ENCODE data around the gene C12orf57. TPM values are rescaled to one million over a fixed set of nuclear protein-coding genes. Genes with fewer than 3 reads are reported as not detected.

Gene C12orf57
- total RNA-seq, 1 donor from 2014 or later: 240 TPM

DNA sequence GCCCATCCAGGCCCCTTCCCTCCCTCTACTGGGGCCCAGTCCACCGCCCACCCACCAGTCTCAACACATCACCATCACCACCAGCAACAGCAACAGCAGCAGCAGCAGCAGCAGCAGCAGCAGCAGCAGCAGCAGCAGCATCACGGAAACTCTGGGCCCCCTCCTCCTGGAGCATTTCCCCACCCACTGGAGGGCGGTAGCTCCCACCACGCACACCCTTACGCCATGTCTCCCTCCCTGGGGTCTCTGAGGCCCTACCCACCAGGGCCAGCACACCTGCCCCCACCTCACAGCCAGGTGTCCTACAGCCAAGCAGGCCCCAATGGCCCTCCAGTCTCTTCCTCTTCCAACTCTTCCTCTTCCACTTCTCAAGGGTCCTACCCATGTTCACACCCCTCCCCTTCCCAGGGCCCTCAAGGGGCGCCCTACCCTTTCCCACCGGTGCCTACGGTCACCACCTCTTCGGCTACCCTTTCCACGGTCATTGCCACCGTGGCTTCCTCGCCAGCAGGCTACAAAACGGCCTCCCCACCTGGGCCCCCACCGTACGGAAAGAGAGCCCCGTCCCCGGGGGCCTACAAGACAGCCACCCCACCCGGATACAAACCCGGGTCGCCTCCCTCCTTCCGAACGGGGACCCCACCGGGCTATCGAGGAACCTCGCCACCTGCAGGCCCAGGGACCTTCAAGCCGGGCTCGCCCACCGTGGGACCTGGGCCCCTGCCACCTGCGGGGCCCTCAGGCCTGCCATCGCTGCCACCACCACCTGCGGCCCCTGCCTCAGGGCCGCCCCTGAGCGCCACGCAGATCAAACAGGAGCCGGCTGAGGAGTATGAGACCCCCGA, 7.0 kb upstream of the C12orf57 start:
- DNase-seq (ENCODE audit: low read depth in 2 of 2): peak in 1 of 2 donors; percentile 46

DNA sequence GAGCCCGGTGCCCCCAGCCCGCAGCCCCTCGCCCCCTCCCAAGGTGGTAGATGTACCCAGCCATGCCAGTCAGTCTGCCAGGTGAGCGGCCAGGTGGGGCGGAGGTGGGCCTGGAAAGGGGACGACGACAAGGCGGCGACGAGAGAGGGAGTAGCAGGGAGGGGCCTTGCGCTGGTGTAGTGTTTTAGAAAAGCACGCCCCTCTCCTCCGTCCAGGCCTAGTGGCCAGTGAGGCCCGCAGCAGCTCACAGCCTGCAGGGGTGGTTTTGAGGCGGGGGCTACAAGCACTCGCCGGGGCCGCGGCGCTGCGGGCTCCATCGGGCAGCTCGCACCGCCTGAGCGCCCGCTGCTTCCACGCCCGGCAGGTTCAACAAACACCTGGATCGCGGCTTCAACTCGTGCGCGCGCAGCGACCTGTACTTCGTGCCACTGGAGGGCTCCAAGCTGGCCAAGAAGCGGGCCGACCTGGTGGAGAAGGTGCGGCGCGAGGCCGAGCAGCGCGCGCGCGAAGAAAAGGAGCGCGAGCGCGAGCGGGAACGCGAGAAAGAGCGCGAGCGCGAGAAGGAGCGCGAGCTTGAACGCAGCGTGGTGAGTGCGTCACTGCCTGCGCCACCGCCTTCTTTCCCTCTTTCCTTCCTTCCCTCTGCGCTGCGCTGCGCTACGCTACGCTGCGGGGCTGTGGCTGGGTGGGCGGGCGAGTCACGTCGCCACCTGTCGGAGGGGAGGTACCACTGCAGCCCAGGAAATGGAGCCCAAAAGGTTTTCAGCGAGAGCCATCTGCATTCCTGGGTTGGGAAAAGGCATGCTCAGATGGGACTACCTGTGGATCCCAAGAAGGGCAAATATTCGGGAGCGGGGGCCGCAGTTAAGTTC, 6.1 kb upstream of the C12orf57 start:
- peak; percentile 98 for DNase-seq (ENCODE audit: low read depth in 2 of 2)

DNA sequence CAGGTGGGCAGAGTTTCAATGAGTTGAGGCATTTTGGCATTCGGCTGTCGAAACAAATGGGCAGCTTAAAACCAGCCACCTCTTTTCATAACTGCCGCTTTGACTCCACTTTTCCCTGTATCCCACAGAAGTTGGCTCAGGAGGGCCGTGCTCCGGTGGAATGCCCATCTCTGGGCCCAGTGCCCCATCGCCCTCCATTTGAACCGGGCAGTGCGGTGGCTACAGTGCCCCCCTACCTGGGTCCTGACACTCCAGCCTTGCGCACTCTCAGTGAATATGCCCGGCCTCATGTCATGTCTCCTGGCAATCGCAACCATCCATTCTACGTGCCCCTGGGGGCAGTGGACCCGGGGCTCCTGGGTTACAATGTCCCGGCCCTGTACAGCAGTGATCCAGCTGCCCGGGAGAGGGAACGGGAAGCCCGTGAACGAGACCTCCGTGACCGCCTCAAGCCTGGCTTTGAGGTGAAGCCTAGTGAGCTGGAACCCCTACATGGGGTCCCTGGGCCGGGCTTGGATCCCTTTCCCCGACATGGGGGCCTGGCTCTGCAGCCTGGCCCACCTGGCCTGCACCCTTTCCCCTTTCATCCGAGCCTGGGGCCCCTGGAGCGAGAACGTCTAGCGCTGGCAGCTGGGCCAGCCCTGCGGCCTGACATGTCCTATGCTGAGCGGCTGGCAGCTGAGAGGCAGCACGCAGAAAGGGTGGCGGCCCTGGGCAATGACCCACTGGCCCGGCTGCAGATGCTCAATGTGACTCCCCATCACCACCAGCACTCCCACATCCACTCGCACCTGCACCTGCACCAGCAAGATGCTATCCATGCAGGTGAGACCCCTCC, 5.2 kb upstream of the C12orf57 start:
- DNase-seq (ENCODE audit: low read depth in 2 of 2): no peak

DNA sequence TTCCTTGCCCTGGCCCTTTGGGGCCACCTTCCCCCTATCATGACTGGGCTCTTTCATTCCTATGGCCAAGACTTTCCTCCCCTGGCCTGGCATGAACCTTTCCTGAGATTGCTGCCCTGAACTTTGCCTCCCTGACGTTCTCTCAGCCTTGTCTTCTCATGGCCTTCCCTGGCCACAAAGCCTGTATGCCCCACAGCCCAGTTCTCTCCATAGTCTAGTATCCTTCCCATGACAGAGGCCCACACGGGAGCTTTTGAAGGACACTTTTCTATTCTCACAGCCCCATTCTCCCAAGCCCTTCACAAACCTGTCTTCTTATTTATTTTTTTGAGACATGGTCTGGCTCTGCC, 4.7 kb upstream of the C12orf57 start:
- DNase-seq (ENCODE audit: low read depth in 2 of 2): no peak

DNA sequence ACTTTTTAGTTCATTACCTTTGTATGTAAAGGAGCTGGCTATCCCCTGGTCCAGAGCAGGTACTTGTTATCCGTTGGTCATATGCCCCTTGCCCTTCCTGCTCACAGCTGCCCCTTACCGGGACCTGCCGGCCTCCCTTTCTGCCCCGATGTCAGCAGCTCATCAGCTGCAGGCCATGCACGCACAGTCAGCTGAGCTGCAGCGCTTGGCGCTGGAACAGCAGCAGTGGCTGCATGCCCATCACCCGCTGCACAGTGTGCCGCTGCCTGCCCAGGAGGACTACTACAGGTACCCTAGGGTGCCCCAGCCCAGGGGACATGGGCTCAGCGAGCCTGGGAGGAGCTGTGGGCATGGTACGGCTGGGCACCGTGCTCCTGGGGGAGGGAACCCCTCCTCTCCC, 2.6 kb upstream of the C12orf57 start:
- no peak for DNase-seq (ENCODE audit: low read depth in 2 of 2)

DNA sequence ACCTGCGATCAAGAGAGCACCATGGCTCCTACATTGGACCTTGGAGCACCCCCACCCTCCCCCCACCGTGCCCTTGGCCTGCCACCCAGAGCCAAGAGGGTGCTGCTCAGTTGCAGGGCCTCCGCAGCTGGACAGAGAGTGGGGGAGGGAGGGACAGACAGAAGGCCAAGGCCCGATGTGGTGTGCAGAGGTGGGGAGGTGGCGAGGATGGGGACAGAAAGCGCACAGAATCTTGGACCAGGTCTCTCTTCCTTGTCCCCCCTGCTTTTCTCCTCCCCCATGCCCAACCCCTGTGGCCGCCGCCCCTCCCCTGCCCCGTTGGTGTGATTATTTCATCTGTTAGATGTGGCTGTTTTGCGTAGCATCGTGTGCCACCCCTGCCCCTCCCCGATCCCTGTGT, 2.0 kb upstream of the C12orf57 start:
- no peak for DNase-seq (ENCODE audit: low read depth in 2 of 2)

DNA sequence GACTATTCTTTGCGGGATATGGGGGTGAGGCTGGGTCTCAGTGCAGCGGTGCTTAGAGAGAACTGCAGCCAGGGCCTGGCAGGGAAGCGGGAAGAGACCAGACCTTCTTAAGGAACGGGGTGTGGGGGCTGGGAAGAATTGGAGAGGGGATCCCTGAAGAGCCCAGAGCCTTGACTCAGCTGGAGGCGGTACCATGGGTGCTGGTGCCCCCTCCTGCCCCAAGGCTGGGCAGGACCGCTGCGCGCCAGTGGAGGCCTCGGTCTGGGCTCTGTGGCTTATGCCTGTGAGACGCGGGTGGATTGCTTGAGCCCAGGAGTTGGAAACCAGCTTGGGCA, 1.5 kb upstream of the C12orf57 start:
- DNase-seq (ENCODE audit: low read depth in 2 of 2): no peak

DNA sequence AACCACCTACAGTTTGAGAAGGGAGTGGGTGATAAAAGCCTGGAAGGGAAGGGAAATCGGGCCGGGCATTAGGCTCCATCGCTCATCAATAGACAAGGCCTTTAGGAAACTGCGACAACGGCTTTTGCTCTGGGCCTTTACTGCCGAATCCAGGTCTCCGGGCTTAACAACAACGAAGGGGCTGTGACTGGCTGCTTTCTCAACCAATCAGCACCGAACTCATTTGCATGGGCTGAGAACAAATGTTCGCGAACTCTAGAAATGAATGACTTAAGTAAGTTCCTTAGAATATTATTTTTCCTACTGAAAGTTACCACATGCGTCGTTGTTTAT, 467 bp upstream of the C12orf57 start:
- DNase-seq (ENCODE audit: low read depth in 2 of 2): peak; percentile 93 to 97

DNA sequence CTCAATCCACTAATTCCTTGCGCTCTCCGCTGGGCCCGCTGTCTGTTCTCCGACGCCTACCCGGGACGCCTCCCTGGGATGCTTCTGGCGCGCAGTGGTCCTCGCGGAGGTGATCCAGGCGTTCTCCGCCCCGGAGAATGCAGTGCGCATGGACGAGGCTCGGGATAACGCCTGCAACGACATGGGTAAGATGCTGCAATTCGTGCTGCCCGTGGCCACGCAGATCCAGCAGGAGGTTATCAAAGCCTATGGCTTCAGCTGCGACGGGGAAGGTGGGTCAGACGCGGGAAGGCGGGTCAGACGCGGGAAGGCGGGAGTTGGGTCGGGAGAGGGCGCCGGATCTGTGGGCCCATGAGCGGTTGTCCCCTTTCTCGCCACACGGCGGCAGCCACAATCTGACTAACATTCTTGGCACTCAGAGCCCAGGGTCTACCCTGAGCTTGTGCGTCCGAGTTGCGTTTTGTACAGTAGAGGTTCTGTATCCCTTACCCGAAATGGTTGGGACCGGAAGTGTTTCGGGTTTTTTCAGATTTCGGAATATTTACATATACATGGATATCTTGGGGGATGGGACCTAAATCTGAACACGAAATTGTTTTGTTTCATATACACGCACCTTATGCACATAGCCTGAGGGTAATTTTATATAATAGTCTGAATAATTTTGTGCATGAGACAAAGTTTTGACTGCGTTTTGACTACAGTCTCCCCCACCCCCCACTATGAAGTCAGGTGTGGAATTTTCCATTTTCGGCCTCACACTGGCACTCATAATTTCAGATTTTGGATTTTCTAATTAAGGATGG, 762 bp downstream of the C12orf57 start:
- peak; percentile 91 to 94 for DNase-seq (ENCODE audit: low read depth in 2 of 2)

DNA sequence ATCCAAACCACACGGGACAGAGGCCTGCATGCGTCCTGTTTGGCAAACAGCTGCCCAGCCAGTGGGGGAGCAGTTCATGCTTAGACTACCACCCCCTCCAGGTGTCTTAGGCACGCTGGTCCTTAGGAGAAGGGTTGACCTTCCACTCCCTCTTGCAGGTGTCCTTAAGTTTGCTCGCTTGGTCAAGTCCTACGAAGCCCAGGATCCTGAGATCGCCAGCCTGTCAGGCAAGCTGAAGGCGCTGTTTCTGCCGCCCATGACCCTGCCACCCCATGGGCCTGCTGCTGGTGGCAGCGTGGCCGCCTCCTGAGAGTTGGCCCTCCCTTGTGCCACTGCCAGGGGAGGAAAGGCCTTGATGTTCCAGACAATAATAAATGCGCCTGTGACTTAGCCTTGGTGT, 1.8 kb downstream of the C12orf57 start:
- DNase-seq (ENCODE audit: low read depth in 2 of 2): no peak

DNA sequence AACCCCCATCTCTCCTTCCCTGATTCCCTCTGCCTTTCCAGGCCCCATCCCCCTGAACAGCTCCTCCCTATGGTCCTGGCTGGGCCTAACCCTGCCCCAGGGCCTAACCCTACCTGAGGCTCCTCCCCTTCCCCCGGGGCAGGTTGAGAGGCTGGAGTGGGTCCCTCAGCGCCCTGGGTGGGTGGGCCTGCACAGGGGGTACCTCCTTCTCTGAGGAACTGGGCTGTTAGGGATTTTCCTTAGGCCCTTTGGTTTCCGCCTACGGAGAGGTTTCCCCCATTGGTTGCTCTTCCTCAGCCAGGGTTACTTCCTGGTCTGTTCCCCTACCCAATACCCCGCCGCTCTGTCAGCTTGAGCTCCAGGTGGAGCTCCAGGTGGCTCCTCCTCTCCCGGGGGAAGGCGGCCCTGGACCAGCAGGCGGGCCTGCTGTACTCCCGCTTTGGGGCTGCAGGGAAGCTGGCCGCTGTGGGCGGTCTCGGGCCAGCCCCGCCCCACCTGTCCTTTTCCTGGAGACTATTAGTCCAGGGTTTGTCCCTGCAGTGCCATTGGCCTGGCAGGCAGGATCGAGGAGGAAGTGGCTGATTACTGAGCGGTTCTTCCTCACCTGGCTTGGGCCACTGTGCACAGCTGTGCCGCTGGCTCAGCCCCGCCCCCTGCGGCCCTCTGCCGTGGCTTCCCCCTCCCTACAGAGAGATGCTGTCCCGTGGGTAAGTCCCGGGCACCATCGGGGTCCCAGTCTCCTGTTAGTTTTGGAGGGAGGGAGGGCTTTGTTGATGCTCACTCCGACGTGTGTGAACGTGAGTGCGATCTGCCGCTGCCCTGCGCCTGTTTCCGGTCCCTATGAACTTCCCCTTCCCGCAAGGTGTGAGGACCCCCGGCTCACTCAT, 2.5 kb downstream of the C12orf57 start:
- peak in 1 of 2 donors; percentile 72 for DNase-seq (ENCODE audit: low read depth in 2 of 2)

DNA sequence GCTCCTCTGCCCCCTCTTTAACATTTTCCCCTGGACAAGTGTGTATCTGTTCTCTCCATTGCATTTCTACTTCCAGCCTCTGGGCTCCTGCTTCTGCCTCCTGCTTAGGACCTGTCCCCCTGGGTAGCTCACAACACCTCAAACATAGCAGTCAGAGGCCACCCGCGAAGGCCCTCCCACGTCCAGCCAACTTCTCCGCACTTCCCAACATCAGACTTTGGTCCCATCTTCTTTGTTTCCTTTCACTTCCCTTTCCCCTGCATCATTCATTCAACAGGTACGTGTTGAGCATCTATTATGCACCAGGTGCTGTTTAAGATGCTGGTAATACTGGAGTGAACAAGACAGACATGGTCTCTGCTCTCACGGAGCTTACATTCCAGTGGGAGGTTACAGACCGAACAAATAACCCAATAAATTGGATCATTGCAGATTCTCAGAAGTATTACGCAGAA, 3.1 kb downstream of the C12orf57 start:
- DNase-seq (ENCODE audit: low read depth in 2 of 2): no peak

DNA sequence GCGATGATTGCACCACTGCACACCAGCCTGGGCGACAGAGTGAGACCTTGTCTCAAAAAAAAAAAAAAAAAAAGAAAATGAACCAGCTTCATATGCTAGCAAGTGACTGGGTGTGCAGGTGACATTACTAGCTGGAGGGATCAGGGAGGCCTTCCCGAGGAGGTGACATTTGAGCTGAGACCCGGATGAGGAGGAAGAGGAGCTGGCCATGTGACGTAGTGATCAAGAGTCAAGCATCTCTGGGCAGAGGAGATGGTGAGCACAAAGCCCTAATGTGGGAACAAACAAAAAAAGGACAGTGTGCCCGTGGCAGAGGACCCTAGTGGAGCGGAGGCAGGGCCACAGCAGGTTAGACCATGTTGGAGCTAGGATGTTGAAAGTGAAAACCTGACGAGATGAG, 3.8 kb downstream of the C12orf57 start:
- DNase-seq (ENCODE audit: low read depth in 2 of 2): no peak

DNA sequence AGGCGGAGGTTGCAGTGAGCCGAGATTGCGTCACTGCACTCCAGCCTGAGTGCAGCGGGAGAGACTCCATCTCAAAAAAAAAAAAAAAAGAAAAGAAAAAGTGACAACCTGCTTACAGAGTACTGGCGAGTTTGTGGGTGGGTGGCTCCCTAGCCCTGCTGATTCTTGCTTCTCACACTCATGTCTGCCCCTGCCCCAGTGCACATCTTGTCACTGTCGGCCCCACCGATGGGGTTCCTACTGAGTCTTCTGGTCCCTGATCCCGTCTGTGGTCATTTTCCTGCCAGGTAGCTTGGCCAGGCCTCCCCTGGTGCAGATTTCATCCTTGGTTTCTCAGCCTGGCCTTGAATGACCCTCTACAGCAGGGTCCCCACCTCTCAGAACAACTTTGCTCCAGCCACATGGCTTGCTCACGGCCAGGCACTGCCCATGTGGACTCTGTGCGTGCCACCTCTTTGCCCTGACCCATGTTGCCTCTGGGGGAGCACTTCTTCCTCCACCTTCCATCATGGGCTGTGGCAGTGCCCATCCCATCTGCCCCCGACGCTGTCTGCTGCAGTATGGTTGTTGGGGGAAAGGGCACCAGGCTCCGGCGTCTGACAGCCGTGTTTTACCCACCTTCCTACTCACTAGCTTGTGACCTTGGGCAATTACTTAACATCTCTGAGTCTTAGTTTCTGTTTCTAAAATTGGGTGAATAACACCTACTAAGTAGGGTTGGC, 5.2 kb downstream of the C12orf57 start:
- no peak for DNase-seq (ENCODE audit: low read depth in 2 of 2)

DNA sequence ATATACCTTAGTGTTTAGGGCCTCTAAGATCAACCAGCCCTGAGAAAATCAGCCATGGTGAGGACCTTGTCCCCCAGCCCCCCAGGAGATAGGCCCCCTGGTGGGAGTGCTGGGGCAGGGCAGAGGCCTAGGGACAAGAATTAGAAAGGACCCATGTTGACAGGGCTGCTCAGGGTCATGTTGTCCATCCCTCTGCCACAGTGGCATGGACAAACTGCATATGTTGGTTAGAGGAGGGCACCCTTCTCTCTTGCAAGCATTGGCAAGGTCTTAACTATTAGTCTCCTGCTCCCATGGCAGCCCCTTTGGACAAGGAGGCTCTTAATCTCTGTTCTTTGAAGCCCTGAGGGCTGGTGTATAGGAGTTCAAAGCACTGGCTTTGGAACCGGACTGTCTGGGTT, 6.6 kb downstream of the C12orf57 start:
- no peak for DNase-seq (ENCODE audit: low read depth in 2 of 2)

DNA sequence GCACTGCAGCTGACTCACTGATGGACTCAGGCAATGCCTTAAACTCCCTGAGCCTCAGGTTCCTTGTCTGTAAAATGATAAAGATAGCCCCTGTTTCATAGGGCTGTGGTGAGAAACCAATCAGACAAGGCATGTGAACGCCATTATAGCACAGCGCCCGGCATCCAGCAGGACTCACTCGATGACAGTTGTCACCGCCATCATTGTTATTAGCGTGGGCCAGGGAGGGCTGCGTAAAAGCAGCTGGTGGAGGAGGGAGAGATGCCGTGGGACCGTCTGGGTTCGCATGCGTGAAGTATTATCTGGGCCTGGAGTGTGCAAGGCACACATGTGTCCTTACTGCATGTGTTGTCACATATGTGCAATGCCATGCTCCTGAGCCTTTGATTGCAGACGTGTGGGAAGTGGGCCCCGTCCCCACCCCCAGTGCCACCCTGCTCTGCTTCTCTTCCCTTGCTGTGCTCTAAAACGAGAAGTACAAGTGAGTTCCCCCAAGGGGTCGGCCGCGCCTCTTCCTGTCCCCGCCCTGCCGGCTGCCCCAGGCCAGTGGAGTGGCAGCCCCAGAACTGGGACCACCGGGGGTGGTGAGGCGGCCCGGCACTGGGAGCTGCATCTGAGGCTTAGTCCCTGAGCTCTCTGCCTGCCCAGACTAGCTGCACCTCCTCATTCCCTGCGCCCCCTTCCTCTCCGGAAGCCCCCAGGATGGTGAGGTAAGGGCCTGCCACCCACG, 7.2 kb downstream of the C12orf57 start, which contains the start of gene PTPN6:
Gene PTPN6 (plus strand): TSS at position 546 of the 730 bp plus-strand sequence. CDS start 157 bp downstream, at position 703.
- no peak for DNase-seq (ENCODE audit: low read depth in 2 of 2)

DNA sequence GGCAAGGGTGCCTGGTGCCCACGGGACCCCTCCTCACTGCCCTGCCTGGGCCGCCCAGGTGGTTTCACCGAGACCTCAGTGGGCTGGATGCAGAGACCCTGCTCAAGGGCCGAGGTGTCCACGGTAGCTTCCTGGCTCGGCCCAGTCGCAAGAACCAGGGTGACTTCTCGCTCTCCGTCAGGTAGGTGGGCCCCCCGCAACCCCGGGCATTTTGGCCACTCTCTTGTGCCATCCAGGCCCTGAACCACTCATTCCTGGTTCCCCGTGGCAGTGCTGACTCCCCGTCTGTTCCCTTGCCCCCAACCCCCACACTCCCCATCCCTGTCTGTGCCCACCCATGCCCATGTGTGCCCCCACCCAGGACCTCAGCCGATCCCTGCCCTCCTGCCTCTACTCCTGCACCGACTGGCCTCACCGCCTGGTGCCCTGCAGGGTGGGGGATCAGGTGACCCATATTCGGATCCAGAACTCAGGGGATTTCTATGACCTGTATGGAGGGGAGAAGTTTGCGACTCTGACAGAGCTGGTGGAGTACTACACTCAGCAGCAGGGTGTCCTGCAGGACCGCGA, 7.8 kb downstream of the C12orf57 start:
- no peak for DNase-seq (ENCODE audit: low read depth in 2 of 2)

DNA sequence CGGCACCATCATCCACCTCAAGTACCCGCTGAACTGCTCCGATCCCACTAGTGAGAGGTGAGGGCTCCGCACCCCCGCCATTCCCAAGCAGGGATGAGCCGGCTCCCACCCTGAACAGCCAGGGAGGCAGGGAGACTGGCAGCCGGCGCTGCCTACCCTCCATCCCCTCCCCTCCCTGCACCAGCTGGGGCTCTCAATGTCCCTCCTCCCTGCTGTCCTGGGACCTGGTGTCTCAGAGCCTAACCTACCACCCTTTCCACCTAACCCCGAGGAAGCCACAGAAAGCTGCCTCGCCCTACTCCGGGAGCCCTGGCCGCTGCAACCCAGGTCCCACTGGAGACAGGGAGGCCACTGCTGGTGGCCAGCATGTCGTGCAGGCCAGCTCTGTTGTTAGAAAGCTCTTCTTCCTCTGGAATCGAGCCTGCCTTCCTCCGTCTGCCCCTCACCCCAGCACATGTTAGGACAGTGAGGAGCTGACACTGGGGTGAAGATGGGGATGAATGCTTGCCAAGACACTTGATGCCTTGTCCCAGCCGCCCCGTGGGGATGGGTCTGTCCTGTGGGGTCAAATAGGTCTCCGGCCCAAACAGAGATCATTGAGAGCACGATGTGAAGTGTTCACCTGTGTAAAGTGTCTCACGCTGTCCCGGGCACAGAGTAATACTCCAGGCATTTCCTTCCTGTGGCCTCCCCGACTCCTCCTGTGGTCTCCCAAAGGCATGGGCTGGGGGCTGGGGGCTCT, 8.5 kb downstream of the C12orf57 start:
- no peak for DNase-seq (ENCODE audit: low read depth in 2 of 2)

Data from lung microvascular endothelial cell (primary cell).